GM18511 (cell line): ENCODE measurements around the gene UGT1A8.
"Not testable (repeated sequence)": the region's sequence is repeated elsewhere in the genome, so short reads cannot be mapped to it uniquely, and the experiment has no call there.

Experiments used
- ATAC-seq: cut with Tn5 transposase; IDR thresholded peaks from one replicate; pipeline ENCODE4 v1.9.1; 2021; ENCODE audit warnings: mild to moderate bottlenecking, moderate library complexity; ENCODE audit not compliant: unreplicated experiment

Gene UGT1A8

DNA sequence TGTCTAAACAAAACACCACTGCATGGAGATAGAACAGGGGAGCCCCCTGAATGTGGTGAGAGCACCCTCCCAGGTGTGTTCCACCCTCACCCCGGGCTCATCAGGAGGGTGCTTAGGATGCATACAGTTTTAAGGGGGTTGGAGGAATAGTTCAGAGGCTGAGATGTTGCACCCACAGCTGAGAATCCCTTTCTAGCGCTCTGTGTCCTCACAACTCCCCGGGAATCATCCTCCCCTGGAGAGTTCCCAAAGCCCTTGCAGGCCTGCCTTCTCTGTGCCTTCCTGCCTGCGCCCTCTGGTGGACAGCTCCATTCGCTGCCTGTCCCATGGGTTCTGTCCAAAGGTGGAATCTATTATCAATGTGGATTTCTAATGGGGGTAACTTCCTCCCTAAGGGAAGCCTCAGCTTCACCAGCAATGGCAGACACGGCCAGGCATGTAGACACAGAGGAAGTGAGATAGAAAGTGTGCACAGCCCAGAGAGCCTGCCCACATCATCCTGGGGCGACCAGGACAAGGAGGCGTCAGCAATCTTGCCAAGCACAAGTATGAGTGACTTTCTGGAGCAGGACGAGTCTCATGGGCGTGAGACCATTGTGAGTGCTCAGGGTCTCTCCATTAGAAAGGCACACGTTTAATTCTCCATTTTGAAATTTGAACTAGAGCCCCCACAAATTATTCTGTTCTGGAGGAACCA, 94.0 kb downstream of the UGT1A8 start:
- ATAC-seq = peak; percentile 76

DNA sequence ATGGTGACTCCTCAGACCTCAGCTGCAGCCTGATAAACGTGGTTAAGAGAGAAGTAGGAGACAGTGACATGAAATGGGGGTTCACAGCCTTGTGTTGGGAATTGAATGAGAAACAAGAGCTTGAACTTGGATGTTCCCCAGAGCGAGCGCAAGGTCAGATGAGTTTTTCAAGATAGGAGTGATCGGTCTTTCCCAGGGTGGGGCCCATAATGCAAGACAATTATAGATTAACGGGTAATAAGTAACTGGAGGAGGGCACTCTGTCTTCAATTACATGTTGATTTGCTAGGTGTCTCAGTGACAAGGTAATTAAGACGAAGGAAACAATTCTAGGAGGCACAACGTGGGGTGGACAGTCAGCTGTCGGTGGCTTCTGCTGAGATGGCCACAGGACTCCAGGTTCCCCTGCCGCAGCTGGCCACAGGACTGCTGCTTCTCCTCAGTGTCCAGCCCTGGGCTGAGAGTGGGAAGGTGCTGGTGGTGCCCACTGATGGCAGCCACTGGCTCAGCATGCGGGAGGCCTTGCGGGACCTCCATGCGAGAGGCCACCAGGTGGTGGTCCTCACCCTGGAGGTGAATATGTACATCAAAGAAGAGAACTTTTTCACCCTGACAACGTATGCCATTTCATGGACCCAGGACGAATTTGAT, 95.3 kb downstream of the UGT1A8 start, which contains the start of gene UGT1A5:
TSS of gene UGT1A5 (plus strand) at position 297 of the 651 bp plus-strand sequence. CDS start at position 382, 85 bp downstream.
- ATAC-seq = no peak

DNA sequence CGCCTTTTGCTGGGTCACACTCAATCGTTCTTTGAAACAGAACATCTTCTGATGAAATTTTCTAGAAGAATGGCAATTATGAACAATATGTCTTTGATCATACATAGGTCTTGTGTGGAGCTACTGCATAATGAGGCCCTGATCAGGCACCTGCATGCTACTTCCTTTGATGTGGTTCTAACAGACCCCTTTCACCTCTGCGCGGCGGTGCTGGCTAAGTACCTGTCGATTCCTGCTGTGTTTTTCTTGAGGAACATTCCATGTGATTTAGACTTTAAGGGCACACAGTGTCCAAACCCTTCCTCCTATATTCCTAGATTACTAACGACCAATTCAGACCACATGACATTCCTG, 95.8 kb downstream of the UGT1A8 start:
- no peak for ATAC-seq

DNA sequence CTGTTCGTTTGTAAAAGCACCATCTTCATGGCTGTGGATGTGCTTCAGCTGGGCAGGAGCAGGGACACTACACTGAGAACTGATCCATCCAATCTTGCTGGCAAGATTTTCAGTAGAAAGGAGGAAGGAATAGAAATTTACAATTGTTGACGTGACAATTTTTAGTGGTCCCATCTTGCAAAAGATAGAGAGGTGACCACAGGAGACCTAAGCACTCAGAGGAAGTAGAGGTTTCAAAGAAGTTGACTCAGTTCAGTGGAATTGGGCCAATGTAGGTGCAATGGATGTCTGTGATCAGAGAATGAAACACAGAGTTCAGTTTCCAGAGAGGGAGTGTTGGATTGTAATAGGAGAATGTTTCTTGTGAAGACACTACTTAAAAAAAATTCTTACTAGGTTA, 96.7 kb downstream of the UGT1A8 start:
- no peak for ATAC-seq

DNA sequence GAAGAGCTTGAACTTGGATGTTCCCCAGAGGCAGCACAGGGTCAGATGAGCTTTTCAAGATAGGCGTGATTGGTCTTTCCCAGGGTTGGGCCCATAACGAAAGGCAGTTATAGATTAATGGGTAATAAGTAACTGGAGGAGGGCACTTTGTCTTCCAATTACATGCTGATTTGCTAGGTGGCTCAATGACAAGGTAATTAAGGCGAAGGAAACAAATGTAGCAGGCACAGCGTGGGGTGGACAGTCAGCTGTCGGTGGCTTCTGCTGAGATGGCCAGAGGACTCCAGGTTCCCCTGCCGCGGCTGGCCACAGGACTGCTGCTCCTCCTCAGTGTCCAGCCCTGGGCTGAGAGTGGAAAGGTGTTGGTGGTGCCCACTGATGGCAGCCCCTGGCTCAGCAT, 101.1 kb downstream of the UGT1A8 start, which contains the start of gene UGT1A4:
TSS of gene UGT1A4 (plus strand) at position 185 of the 400 bp plus-strand sequence. CDS start at position 270, 85 bp downstream.
- no peak for ATAC-seq

DNA sequence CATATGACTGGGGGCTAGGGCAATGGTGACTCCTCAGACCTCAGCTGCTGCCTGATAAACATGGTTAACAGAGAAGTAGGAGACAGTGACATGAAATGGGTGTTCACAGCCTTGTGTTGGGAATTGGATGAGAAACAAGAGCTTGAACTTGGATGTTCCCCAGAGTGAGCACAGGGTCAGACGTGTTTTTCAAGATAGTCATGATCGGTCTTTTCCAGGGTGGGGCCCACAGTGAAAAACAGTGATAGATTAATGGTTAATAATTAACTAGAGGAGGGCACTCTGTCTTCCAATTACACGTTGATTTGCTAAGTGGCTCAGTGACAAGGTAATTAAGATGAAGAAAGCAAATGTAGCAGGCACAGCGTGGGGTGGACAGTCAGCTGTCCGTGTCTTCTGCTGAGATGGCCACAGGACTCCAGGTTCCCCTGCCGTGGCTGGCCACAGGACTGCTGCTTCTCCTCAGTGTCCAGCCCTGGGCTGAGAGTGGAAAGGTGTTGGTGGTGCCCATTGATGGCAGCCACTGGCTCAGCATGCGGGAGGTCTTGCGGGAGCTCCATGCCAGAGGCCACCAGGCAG, 111.4 kb downstream of the UGT1A8 start, which contains the start of gene UGT1A3:
TSS of gene UGT1A3 (plus strand) at position 320 of the 579 bp plus-strand sequence. CDS start at position 405, 85 bp downstream.
- ATAC-seq = no peak

DNA sequence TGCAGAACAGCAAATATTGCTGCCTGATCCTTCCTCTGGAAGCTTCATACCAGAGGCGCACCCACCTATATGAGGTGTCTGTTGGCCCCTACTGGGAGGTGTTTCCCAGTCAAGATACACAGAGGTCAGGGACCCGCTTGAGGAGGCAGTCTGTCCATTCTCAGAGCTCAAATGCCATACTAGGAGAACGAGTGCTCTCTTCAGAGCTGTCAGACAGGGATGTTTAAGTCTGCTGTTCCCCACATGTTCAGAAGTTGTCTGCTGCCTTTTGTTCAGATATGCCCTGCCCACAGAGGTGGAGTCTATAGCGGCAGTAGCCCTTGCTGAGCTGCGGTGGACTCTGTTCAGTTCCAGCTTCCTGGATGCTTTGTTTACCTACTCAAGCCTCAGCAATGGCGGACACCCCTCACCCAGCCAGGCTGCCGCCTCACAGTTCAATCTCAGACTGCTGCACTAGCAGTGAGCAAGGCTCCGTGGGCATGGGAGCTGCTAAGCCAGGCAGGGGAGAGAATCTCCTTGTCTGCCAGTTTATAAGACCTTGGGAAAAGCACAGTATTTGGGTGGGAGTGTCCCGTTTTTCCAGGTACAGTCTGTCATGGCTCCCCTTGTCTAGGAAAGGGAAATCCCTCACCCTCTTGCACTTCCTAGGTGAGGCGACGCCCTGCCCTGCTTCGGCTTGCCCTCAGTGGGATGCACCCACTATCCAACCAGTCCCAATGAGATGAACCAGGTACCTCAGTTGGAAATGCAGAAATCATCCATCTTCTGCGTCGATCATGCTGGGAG, 119.6 kb downstream of the UGT1A8 start:
- not testable (repeated sequence) for ATAC-seq

DNA sequence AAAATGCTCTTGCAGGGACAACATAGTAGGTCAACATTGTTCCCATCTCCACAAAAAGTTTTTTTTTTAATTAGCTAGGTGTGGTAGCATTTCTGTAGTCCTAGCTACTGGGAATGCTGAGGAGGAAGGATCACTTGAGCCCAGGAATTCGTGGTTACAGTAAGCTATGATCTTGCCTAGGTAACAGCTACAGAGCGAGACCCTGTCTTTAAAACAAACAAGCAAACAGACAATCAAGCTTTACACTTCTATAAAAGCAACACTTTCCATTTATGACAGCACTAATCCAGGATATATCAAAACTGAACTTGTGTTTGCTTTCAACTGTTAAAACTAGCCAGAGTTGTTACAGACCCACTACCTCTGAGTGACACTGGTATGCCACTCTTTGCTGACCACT, 123.4 kb downstream of the UGT1A8 start:
- ATAC-seq = no peak

- ATAC-seq = no peak
These were observed 126.2 kb downstream of the UGT1A8 start for GRCh38 chr2:233743464-233744259.

GRCh38 chr2:233745073-233745755, 127.8 kb downstream of the UGT1A8 start:
- no peak for ATAC-seq

DNA sequence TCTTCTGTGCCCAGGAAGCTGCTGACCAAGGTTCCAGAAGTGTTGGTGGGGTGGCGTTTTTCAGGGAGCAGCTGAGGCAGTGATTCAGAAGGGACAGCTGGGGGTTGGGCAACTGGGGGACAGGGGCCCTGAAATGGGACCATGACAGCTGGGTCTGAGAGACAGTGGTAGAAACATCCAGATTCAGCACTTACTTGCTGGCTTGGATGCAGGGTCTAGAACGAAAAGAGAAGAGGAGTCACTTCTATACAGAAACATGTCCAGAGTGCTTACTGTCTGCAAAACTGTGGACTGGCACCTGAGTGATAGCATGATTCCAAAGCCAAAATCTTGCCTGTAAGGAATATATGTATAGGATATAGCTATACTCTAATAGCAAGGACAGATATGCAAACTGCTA, 128.4 kb downstream of the UGT1A8 start:
- not testable (repeated sequence) for ATAC-seq

DNA sequence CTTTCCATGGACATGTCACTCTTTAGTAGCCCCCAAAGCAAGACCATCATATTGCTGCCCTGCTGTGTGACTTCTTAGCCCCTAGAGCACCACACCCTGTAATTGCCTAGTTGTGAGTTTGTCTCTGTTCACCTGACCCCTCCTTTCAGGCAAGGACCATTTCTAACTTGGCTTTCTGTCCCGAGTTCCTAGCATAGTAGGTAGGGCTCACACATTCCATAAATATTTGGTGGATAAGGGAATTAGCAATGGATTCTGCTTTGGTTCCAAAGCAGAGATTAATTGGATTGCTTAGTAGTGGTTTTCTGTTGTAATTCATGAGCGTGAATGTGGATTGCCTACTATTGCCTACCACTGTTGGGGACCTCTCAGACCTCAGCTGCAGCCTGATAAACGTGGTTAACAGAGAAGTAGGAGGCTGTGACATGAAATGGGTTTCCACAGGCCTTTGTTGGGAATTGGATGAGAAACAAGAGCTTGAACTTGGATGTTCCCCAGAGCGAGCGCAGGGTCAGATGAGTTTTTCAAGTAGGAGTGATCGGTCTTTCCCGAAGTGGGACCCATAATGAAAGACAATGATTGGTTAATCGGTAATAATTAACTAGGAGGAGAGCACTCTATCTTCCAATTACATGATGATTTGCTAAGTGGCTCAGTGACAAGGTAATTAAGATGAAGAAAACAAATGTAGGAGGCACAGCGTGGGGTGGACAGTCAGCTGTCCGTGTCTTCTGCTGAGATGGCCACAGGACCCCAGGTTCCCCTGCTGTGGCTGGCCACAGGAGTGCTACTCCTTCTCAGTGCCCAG, 129.2 kb downstream of the UGT1A8 start:
- ATAC-seq = no peak

DNA sequence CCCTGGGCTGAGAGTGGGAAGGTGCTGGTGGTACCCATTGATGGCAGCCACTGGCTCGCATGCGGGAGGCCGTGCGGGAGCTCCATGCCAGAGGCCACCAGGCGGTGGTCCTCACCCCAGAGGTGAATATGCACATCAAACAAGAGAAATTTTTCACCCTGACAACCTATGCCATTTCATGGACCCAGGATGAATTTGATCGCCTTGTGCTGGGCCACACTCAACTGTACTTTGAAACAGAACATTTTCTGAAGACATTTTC, 129.8 kb downstream of the UGT1A8 start:
- ATAC-seq = no peak

DNA sequence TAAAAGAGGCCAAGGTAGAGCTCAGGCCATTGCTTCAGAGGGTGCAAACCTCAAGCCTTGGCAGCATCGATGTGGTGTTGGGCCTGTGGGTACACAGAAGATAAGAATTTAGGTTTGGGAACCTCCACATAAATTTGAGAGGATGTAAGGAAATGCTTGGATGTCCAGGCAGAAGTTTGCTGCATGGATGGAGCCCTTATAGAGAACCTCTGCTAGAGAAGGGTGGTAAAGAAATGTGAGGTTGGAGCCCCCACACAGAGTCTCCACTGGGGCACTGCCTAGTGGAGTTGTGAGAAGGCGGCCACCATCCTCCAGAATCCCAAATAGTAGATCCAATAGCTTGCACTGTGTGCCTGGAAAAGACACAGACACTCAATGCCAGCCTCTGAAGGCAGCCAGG, 133.3 kb downstream of the UGT1A8 start:
- not testable (repeated sequence) for ATAC-seq

- ATAC-seq = not testable (repeated sequence)
These were observed 134.0 kb downstream of the UGT1A8 start for GRCh38 chr2:233751212-233752009.

DNA sequence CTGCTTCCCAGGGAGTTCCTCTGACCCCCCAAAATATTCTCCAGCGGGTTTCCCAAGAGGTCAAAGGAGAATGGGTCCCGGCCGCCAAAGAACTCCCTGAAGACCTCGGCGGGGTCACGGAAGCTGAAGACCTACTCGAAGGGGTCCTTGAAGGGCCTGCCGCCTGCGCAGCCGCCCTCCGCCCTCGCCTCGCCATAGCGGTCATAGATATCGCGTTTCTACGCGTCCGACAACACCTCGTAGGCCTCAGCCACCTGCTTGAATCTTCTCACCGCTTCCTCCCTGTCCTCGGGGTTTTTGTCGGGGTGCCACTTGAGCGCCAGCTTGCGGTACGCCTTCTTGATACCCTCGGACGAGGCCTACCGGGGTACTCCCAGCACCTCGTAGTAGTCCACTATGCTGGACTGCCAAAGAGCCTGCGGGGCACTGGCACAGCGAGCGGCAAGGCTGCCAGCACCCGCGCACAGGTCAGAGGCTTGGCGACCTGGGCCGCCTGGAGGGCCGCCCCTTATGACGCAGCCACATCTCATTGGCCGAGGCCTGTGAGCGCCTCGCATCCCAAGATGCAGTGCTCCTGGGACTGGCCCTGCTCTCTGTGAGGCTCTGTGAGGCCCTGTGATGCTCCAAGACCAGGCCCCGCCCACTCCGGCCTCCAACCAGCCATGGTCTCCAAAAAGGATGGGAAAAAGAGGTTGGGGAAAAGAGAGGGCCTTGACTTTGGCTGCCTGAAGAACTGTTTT, 137.6 kb downstream of the UGT1A8 start:
- ATAC-seq = no peak

- ATAC-seq = no peak
These were observed 139.1 kb downstream of the UGT1A8 start for GRCh38 chr2:233756429-233757081.
